Measurements from ENCODE around the gene FBXL22. TPM values are rescaled to one million over a fixed set of nuclear protein-coding genes. Genes with fewer than 3 reads are reported as not detected.

FBXL22 gene
- total RNA-seq, 4 donors from 2014 or later, result 3.0 to 28.1 (median 7.8) TPM

DNA sequence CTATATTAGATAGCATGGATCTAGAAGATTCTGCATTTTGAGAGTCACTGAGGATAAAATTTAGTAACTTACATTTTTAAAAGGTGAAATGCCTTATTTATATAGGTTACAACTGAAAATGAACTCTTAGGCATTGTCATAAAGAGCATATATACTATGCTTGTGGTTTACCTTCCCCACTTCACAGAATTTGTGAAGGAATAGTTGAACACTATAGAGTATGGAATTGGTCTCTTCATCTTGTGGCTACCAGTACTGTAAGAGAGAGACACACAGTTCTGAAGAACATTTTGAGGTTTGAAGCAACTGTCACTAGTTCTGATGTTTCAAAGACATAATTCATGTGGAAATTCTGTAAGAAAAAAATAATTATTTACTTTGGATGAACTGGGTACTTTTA lies 41.7 kb upstream of the FBXL22 start:
- in situ Hi-C loops (cut with MboI; ENCODE audit: low pct_ligation_motif_present in 1 of 4, low pct_unique_long_range_greater_than_20kb in 1 of 4, low sequenced_read_pairs in 3 of 4), result no loop called here
- TF ChIP-seq, protein P1, sequence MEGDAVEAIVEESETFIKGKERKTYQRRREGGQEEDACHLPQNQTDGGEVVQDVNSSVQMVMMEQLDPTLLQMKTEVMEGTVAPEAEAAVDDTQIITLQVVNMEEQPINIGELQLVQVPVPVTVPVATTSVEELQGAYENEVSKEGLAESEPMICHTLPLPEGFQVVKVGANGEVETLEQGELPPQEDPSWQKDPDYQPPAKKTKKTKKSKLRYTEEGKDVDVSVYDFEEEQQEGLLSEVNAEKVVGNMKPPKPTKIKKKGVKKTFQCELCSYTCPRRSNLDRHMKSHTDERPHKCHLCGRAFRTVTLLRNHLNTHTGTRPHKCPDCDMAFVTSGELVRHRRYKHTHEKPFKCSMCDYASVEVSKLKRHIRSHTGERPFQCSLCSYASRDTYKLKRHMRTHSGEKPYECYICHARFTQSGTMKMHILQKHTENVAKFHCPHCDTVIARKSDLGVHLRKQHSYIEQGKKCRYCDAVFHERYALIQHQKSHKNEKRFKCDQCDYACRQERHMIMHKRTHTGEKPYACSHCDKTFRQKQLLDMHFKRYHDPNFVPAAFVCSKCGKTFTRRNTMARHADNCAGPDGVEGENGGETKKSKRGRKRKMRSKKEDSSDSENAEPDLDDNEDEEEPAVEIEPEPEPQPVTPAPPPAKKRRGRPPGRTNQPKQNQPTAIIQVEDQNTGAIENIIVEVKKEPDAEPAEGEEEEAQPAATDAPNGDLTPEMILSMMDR (IDR thresholded peaks at IDR 0.05), result no peak
- no peak for TF ChIP-seq POLR2AphosphoS5 (IDR thresholded peaks at IDR 0.05)
- TF ChIP-seq POLR2A (IDR thresholded peaks at IDR 0.05), result no peak
- TF ChIP-seq EP300 (IDR thresholded peaks at IDR 0.05; ENCODE audit: low read depth), result no peak
- Histone ChIP-seq H3K36me3 (peaks cover 0 to 13% (median 3%) of the 10 kb centered on the region in 4 donors), H3K4me3 (no peak overlapping the region), H3K27me3 (no peaks in the 10 kb centered on the region), H3K27ac (no peak overlapping the region), H3K9me3 (no peaks in the 10 kb centered on the region), H3K4me1 (peaks cover 17 to 35% (median 24%) of the 10 kb centered on the region in 4 donors)
- no peak for DNase-seq
- intact Hi-C loops (cut with DNase I; ENCODE audit: low total_unique reads), result no loop called here

DNA sequence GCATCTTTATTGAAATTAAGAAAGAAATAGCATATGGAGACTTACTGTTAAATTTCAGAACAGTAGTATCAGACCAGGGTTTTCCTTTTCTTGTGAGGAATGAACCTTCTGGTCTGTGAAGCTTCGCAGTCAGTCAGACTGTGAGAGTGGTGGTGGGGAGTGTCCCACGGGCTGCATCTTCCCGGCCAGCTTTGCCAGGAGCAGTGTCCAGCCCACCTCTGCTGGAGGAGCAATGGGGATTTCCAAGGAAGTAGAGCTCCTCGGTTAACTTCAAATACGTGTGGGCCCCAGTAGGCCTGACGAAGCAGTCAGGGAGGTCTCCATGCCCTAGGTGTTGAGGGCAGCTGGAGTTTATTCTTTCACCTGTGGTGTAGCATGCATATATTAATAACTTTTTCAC lies 40.9 kb upstream of the FBXL22 start:
- H3K36me3 ChIP-seq, result peaks cover 0 to 13% (median 3%) of the 10 kb centered on the region in 4 donors
- no peaks in the 10 kb centered on the region for H3K27me3 ChIP-seq
- TF ChIP-seq POLR2AphosphoS5 (IDR thresholded peaks at IDR 0.05) (no peak), EP300 (IDR thresholded peaks at IDR 0.05; ENCODE audit: low read depth) (no peak), POLR2A (IDR thresholded peaks at IDR 0.05) (no peak)
- TF ChIP-seq, protein P1 (IDR thresholded peaks at IDR 0.05), result no peak
- 83% methylated on average over 6 of the region's 6 CpGs; no CpG with 5 or more reads in 1 of the 2 donors for WGBS, 2 donors (ENCODE audit: low coverage in 1 of 2)
- no peak for DNase-seq
- H3K4me1 ChIP-seq, result peaks cover 17 to 29% (median 24%) of the 10 kb centered on the region in 4 donors
- no peak overlapping the region for H3K4me3 ChIP-seq
- intact Hi-C loops (cut with DNase I; ENCODE audit: low total_unique reads) (no loop called here), in situ Hi-C loops (cut with MboI; ENCODE audit: low pct_ligation_motif_present in 1 of 4, low pct_unique_long_range_greater_than_20kb in 1 of 4, low sequenced_read_pairs in 3 of 4) (no loop called here)
- H3K27ac ChIP-seq, result no peak overlapping the region
- no peaks in the 10 kb centered on the region for H3K9me3 ChIP-seq

DNA sequence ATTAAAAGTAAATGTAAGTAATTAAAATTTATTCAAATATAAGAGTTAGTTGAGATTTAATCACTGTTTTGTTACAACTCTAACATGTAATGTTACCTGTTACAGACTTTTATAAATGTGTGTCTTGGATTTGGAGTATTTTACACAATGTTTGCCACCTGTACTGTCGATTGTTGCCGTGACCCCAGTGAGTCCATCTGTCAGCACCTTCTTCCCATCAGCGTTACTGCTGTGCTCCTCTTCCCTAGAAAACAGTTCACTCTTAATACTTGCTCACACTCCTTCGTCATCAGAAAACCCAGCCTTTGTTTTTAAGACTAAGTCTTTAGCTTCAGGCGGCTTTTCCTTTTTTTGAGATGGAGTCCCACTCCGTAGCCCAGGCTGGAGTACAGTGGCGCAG lies 40.5 kb upstream of the FBXL22 start:
- Histone ChIP-seq H3K4me1 (peaks cover 13 to 24% (median 21%) of the 10 kb centered on the region in 4 donors), H3K9me3 (no peaks in the 10 kb centered on the region), H3K36me3 (peaks cover 0 to 14% (median 3%) of the 10 kb centered on the region in 4 donors), H3K4me3 (no peak overlapping the region), H3K27ac (no peak overlapping the region), H3K27me3 (no peaks in the 10 kb centered on the region)
- intact Hi-C loops (cut with DNase I; ENCODE audit: low total_unique reads), result no loop called here
- in situ Hi-C loops (cut with MboI; ENCODE audit: low pct_ligation_motif_present in 1 of 4, low pct_unique_long_range_greater_than_20kb in 1 of 4, low sequenced_read_pairs in 3 of 4), result no loop called here
- no peak for DNase-seq
- WGBS, 2 donors (ENCODE audit: low coverage in 1 of 2), result 90% methylated on average over 7 of the region's 7 CpGs
- TF ChIP-seq POLR2A (IDR thresholded peaks at IDR 0.05), result no peak
- TF ChIP-seq, protein P1 (IDR thresholded peaks at IDR 0.05), result no peak
- TF ChIP-seq POLR2AphosphoS5 (IDR thresholded peaks at IDR 0.05), result no peak
- TF ChIP-seq EP300 (IDR thresholded peaks at IDR 0.05; ENCODE audit: low read depth), result no peak

DNA sequence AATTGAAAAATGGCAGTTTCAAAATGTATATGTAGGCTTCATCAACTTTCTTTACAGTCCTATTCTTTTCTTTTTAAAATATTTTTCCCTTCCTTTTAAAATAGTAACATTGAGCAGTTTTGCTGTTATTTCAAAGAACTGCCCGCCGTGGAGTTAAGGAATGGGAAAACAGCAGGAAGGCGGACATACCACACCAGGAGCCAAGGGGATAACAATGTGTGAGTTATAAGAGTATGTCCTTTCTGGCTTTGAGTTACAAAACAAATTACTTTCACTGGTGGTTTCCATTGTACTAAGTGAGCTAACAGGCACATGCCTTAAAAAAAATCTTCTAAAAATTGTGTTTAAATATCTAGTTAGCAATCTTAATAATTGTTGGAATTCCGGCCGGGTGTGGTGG lies 37.4 kb upstream of the FBXL22 start:
- WGBS, 2 donors (ENCODE audit: low coverage in 1 of 2), result 96 to 100% methylated on average over 3 to 5 of the region's 5 CpGs

More for the DNA sequence above, 37.4 kb upstream of the FBXL22 start:
- Histone ChIP-seq H3K36me3 (peaks cover 0 to 22% (median 11%) of the 10 kb centered on the region in 4 donors), H3K4me3 (no peak overlapping the region), H3K4me1 (peaks cover 0 to 4% (median 2%) of the 10 kb centered on the region in 4 donors), H3K9me3 (no peaks in the 10 kb centered on the region), H3K27ac (no peak overlapping the region), H3K27me3 (no peaks in the 10 kb centered on the region)
- no peak for DNase-seq
- TF ChIP-seq POLR2A (IDR thresholded peaks at IDR 0.05), result no peak
- TF ChIP-seq POLR2AphosphoS5 (IDR thresholded peaks at IDR 0.05), result no peak
- TF ChIP-seq, protein P1 (IDR thresholded peaks at IDR 0.05), result no peak
- TF ChIP-seq EP300 (IDR thresholded peaks at IDR 0.05; ENCODE audit: low read depth), result no peak
- in situ Hi-C loops (cut with MboI; ENCODE audit: low pct_ligation_motif_present in 1 of 4, low pct_unique_long_range_greater_than_20kb in 1 of 4, low sequenced_read_pairs in 3 of 4) (no loop called here), intact Hi-C loops (cut with DNase I; ENCODE audit: low total_unique reads) (no loop called here)

Data from transverse colon (tissue), 4 donors.